Hepatic stellate cell (primary cell): ENCODE measurements around the gene SF3B2.
"Not testable (repeated sequence)": the region's sequence is repeated elsewhere in the genome, so short reads cannot be mapped to it uniquely, and the experiment has no call there.

Experiments used
- DNase-seq: peaks from one replicate; pipeline ENCODE4 v3.0.0; 2011; ENCODE audit warnings: low spot score

Gene SF3B2

GRCh38 chr11:66076561-66076960 lies 24.4 kb downstream of the SF3B2 start:
- DNase-seq: no peak

GRCh38 chr11:66077927-66078326 lies 25.8 kb downstream of the SF3B2 start:
- no peak for DNase-seq

- not testable (repeated sequence) for DNase-seq
These were observed 26.8 kb downstream of the SF3B2 start for GRCh38 chr11:66078949-66079348.

- peak; percentile 80 for DNase-seq
These were observed 28.1 kb downstream of the SF3B2 start for GRCh38 chr11:66080055-66080817.

GRCh38 chr11:66081505-66081904 lies 29.3 kb downstream of the SF3B2 start:
- DNase-seq: no peak

- peak; percentile 36 for DNase-seq
These were observed 31.0 kb downstream of the SF3B2 start for GRCh38 chr11:66082946-66083698.

GRCh38 chr11:66083767-66084166 lies 31.6 kb downstream of the SF3B2 start:
- DNase-seq: no peak

- DNase-seq: no peak
These were observed 32.8 kb downstream of the SF3B2 start for GRCh38 chr11:66084821-66085475.

DNA sequence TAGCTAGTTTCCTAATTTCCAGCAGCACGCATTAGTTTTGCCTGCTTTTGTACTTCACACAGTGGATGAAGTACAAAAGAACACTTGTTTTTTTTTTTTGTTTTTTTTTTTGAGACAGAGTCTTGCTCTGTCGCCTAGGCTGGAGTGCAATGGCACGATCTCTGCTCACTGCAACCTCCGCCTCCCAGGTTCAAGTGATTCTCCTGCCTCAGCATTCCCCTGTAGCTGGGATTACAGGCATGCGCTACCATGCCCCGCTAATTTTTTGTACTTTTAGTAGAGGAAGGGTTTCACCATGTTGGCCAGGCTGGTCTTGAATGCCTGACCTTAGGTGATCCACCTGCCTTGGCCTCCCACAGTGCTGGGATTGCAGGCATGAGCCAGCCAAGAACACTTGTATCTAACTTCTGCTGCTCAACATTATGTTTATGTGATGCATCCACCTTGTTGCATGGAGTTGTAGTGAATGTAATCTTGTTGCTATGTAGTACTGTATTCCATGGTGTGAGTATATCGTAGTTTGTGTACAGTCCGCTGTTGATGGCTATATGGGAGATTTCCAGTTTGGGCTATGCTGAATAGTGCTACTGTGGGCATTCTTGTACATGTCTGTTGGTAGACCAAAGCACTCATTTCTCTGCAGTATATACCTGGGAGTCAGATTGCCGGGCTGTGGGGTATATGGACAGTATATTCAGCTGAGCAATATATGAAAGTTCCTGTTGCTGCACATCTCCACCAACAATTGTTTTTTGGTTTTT lies 35.2 kb downstream of the SF3B2 start:
- no peak for DNase-seq

DNA sequence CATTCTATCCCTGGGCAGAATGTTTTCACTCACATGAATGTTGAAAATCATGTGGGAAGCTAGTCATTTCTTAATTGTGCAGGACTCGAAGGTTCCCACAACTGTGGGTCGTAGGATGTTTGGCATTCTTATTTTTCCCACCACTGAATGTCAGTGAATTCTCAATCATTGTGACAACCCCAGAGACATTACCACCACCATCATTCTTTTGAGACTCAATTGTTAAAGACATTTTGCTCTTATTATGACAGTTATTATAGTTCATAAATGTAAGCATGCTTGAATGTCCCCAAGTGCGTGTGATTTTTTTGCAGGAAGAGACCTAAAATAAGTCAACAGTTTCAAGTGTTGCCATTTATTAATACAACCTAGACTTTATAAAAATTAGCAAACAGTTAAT lies 36.9 kb downstream of the SF3B2 start:
- no peak for DNase-seq

GRCh38 chr11:66090288-66090687 lies 38.1 kb downstream of the SF3B2 start:
- no peak for DNase-seq

DNA sequence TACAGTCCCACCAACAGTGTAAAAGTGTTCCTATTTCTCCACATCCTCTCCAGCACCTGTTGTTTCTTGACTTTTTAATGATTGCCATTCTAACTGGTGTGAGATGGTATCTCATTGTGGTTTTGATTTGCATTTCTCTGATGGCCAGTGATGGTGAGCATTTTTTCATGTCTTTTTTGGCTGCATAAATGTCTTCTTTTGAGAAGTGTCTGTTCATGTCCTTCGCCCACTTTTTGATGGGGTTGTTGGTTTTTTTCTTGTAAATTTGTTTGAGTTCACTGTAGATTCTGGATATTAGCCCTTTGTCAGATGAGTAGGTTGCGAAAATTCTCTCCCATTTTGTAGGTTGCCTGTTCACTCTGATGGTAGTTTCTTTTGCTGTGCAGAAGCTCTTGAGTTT lies 40.0 kb downstream of the SF3B2 start:
- not testable (repeated sequence) for DNase-seq

- not testable (repeated sequence) for DNase-seq
These were observed 47.6 kb downstream of the SF3B2 start for GRCh38 chr11:66099746-66100145.

GRCh38 chr11:66100272-66101065 lies 48.3 kb downstream of the SF3B2 start:
- no peak for DNase-seq

- no peak for DNase-seq
These were observed 48.9 kb downstream of the SF3B2 start for GRCh38 chr11:66101066-66101464.

DNA sequence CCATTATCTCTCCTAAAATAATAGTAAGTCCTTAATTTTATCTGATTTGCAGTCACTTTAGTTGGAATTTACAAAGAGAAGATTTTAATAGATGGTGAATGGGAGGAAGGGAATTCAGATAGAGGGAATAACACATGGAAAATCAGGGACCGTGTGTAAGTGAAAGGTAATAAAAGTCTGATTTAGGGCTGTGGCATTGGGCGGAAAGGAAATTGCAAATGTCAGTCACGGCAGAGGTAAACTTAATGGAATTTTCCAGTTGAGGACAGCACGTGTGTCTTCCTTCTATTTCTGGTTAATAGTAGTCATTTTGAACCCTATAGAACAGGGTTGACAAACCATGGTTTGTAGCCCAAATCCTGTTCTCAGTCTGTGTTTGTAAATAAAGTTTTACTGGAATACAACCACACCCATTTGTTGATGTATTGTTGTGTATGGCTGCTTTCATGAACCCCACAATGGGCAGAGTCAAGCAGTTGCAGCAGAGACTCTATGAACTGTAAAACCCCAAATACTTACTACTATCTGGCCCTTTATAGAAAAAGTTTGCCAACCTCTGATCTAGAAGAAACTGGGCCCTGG lies 52.0 kb downstream of the SF3B2 start:
- DNase-seq: no peak

DNA sequence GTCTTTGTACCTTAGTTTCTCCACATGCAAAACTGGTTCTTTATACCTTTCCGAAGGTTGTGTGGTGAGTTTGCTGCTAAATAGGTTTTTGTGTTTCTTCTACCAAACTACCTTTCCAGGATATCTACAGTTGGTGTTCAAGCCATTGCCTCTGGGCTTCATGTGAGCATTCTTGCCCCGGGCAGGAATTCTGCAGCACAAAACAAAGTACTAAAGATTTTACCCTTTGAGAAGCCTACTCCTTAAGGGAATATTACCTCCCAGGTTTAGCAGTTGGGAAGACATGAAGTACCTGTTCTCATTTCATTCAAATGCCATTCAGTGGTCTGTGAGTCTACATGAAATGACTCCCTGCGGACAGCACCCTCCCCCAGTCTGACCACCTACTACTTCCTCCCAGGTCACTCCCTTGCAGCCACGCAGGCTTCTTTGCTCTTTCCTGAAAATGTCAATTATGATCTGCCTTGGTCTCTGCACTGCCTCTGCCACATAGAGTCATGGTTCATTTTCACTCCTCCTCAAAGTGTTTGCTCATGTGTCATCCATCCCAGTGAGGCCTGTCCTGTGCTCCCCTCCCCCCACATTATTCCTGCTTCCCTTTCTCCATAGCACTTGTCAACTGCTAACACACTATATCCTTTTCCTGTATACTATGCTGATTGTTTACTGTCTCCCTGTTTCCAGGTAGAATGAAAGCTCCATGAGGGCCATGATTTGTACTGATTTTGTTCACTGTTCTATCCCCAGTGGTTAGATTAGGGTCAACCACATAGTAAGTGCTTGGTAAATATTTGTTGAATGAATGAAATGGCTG lies 54.8 kb downstream of the SF3B2 start:
- DNase-seq: no peak

DNA sequence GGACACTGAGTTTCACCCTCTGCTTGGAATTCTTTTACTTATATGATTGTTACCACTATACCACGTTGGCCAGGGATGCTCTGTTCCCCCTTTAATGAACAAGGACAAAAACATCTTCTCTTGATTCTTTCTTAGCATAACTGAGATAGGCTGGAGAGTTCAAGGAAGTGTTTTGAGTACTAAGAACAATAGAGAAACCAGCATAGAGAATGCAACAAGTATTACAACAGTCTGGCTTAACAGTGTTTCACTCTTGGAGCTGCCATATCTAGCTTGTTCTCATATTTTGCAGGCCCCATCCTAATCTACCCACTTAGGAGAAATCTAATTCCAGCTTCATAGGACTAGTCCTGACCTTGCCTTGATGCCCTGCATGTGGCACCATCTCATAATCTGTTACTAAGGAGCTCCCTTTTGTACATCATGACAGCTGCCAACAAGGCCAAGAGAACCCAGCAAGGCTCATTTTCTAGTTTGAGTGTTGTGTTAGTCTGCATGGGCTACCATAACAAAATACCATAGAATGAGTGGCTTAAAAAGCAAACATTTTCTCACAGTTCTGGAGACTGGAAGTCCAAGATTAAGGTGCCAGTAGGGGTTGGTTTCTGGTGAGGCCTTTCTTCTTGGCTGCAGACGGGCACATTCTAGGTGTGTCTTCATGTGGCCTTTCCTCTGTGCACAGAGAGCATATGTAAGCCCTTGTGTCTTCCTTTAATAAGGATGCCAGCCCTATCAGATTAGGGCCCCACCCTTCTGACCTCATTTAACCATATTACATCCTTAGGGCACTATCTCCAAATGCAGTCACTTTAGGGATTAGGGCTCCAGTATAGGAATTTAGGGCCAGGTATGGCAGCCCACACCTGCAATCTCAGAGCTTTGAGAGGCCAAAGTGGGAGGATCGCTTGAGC lies 55.7 kb downstream of the SF3B2 start:
- DNase-seq: no peak

- no peak for DNase-seq
These were observed 57.1 kb downstream of the SF3B2 start for GRCh38 chr11:66109294-66109693.
